Endothelial cell of umbilical vein (primary cell): Measurements from ENCODE around the gene INPP1.

Experiments
- CTCF ChIP-seq, 2 donors: IDR thresholded peaks; 1 replicate in 1 of 2; 2 replicates in 1 of 2; pipeline ENCODE4 v1.5.1; 2011; ENCODE audit warnings: low read length in 2 of 2, mild to moderate bottlenecking in 2 of 2, moderate library complexity in 2 of 2, control low read depth in 1 of 2, inconsistent platforms in 1 of 2, low read depth in 1 of 2; ENCODE audit not compliant: insufficient read depth in 1 of 2; ENCODE audit errors: extremely low read depth in 1 of 2
- EZH2 ChIP-seq: IDR thresholded peaks from 2 replicates; pipeline ENCODE4 v1.6.1; 2012; ENCODE audit warnings: borderline replicate concordance, low read depth, mild to moderate bottlenecking, moderate library complexity, low read length, inconsistent platforms; ENCODE audit not compliant: severe bottlenecking
- FOS ChIP-seq: IDR thresholded peaks from 2 replicates; pipeline ENCODE4 v1.6.1; 2011; ENCODE audit warnings: mild to moderate bottlenecking, low read length, moderate library complexity, borderline replicate concordance; ENCODE audit not compliant: insufficient read depth
- JUN ChIP-seq: IDR thresholded peaks from 2 replicates; pipeline ENCODE4 v1.6.1; 2011; ENCODE audit warnings: borderline replicate concordance, low read depth; ENCODE audit not compliant: insufficient read length, insufficient read depth
- MAX ChIP-seq: IDR thresholded peaks from 2 replicates; pipeline ENCODE4 v1.6.1; 2011; ENCODE audit not compliant: insufficient read depth, insufficient read length
- MYC ChIP-seq: IDR thresholded peaks from one replicate; pipeline ENCODE4 v1.6.1; 2011; ENCODE audit warnings: mild to moderate bottlenecking, low read depth, low read length
- POLR2A ChIP-seq: IDR thresholded peaks from 2 replicates; pipeline ENCODE4 v1.6.1; 2012; ENCODE audit warnings: low read depth, mild to moderate bottlenecking, control low read depth, low read length
- POLR2AphosphoS5 ChIP-seq: IDR thresholded peaks from 2 replicates; pipeline ENCODE4 v1.6.1; 2012; ENCODE audit warnings: low read depth, mild to moderate bottlenecking, control low read depth, low read length, moderate library complexity; ENCODE audit not compliant: insufficient read depth

- TF ChIP-seq POLR2A, result no peak
- no peak for TF ChIP-seq CTCF (IDR thresholded peaks at IDR 0.05; ENCODE audit: extremely low read depth in 1 of 2, insufficient read depth in 1 of 2, low read depth in 1 of 2, low read length in 2 of 2)
- TF ChIP-seq FOS, result no peak
- TF ChIP-seq EZH2, result no peak
- TF ChIP-seq POLR2AphosphoS5, result no peak
- TF ChIP-seq MAX, result no peak
- TF ChIP-seq MYC, result no peak
- no peak for TF ChIP-seq JUN
Observed at GRCh38 chr2:190405070-190405469, 61.7 kb downstream of the INPP1 start.
